Measurements from ENCODE around the gene KRTAP5-7.
"Not testable (repeated sequence)": the region's sequence is repeated elsewhere in the genome, so short reads cannot be mapped to it uniquely, and the experiment has no call there.

KRTAP5-7 gene

DNA sequence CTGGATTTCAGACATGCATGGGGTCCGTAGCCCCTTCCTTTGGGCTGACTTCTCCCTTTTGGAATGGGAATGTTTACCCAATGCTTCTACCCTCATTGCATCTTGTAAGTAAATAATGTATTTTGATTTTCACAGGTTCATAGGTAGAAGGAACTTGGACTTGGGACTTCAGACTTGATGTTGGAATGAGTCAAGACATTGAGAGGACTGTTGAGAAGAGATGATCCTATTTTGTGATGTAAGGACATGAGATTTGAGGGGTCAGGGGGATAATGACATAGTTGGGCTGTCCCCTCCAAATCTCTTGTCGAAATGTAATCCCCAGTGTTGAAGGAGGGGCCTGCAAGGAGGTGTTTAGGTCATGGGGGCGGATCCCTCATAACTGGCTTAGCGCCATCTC, 37.4 kb downstream of the KRTAP5-7 start:
- no peak for DNase-seq

DNA sequence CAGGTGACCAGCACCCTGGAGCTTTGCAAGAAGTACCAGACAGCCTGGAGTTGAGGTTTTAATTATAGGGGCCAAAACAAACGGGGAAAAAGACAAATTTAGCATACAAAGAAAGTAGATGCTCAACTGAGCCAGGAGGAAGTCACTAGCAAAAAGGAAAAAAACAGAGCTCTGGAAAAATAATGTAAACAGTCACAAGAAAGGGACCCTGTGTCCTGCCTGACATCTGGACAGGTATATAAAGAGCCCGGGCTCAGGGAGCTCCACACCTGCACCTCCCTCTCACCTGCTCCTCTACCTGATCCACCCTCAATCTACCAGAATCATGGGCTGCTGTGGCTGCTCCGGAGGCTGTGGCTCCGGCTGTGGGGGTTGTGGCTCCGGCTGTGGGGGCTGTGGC, 38.2 kb downstream of the KRTAP5-7 start, which contains the start of gene KRTAP5-10:
Gene KRTAP5-10 (plus strand): TSS at position 301 of the 400 bp plus-strand sequence. CDS start 25 bp downstream, at position 326.
- no peak for DNase-seq

DNA sequence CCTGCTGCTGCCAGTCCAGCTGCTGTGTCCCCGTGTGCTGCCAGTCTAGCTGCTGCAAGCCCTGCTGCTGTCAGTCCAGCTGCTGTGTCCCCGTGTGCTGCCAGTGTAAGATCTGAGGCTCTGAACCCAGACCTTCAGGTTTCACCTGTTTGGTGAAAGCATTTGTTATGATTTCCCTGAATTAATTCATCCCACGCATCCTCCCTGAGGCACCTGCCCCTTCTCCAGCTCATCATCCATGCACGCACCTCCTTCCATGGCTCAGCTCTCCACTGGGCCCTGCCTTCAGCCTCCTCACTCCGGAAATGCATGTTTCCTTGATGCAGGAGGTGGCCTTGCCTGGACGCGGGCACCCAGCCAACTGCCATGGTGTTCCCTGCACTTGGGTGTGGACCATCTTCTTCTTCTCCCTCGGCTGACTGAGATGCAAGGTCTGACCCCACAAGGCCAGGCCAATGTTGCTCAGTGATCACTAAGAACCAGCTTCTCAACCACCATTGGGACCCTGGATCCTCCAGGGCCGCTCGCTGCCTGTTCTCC, 39.1 kb downstream of the KRTAP5-7 start:
- DNase-seq = no peak

DNA sequence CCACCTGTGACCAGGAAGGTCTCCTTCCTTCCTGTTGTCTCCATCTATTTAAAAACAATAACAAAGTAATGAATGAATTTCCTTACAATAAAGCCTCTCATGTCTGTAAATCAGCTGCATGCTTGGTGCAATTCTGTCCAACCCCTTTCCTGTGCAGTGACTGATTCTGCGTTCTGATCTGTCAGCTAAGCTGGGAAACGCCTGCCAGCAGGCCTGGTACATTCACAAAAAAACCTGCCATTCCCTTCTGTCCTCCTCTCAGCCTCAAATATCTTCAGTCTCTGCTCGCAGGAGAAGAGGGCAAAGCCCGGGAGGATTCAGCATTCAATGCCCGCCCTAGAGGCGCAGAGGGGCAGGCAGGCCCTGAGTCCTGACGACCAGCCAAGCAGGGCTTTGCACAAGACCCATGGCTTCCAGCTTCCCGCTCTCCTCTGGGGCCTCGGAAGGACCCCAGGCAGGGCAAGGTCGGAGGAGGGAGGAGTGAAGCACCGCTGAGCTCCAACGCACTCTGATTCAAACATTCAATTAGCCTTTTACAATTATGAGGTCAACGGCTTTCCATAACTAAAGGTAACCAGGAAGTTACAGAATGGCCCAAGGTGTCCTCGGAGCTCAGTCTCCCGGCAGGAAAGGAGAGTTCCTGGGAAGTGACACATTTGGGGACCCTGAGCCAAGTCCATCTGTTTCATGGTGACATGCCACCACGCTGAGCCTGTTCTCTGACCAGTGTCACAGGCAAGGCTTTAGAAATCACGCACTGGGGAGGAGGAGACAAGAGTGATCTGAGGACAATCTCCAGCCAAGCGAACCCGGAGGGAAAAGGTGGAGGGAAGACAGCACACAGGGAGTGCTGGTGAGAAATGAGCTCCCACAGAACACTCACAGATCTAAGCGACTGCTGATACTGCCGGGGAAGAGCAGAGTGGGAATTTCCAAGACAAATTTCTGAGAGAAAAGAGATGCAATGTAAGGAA, 39.8 kb downstream of the KRTAP5-7 start:
- DNase-seq = not testable (repeated sequence)

DNA sequence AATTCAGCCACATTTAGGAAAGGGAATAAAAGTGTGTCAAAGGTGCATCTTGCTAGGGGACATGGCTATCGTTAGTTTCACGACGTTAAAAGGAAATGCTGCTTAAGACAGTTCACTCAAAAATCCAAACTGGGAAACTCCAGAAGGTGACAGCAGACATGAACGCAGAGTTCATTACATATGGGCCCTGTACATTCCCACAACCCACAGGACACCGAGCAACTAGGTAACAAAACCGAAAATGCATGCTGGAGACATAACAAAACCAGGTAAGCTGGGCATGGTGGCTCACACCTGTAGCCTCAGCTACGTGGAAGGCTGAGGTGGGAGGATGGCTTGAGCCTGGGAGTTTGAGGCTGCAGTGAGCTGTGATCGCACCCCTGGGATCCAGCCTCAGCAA, 40.6 kb downstream of the KRTAP5-7 start:
- DNase-seq = not testable (repeated sequence)

DNA sequence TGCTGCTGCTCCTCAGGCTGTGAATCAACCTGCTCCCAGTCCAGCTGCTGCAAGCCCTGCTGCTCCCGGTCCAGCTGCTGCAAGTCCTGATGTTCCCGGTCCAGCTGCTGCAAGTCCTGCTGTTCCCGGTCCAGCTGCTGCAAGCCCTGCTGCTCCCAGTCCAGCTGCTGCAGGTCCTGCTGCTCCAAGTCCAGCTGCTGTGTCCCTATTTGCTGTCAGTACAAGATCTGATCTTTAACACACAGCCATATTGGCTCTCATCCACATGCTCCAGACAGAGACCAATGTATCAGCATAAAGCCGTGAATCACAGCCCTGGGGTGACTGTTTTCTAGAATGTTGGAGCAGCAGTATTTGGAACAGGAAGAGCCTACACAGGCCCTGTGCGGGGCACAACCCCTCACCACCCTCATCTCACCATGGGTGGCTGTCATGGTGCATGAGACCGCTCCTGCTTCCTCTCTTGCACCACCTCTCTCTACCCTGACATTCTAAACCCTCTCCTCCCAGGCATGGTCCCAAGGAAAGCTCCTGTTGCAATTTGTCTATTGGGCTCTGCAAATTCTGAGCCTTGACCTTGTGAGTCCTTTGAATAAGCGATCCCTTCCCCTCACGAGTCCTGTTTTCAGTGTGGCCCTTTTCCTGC, 41.8 kb downstream of the KRTAP5-7 start:
- no peak for DNase-seq

DNA sequence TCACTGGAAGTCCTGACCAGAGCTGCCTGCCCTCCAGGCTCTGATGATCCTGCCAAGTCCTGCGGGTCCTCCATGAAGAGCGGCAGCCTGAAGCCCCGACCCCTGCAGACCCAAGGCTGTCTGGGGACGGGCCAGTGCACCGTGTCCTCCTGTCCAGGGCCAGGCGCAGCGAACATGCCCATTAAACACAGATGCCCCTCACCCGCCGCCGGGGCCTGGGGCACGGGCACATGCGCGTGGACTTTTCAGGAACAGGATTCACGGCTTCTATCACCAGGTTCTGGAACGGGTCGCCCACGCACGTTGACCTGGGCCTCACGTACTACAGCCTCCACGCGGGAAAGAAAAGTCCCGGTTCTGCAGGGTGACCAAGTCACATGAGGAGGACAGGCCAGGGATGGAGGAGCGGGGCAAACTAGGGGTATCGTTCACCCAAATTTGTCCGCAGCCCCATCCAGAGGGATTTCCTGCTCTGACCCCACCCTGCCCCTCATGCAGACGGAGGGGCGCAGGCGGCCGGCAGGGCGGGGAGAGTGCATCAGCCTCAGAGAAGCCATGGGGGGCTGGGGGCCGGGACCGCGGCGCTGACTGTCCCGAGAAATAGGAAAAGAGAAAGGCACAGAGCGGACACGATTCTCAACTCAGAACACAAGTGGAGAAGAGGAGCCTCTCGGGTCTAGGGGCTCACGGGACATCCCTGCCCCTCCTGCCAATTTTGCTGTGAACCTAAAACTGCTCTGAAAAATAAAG, 44.2 kb downstream of the KRTAP5-7 start:
- not testable (repeated sequence) for DNase-seq

DNA sequence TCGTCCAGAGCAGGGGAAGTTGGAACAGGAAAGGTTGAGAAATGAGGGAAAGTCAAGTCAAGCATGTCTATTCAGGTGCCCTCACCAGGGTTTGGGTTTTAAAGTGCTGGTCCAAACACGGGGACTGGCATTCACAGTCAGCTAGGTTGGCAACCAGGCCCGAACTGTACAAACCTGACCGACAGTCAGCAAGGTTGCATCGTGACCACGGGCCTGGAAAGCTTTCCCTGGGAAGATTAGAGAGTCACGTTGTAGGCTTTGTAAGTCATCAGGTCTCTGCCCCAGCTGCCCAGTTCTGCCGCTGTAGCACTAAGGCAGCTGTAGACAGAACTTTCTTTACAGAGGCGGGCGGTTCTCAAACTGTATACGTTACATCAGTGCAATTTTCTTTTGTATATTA, 45.7 kb downstream of the KRTAP5-7 start:
- DNase-seq = no peak

DNA sequence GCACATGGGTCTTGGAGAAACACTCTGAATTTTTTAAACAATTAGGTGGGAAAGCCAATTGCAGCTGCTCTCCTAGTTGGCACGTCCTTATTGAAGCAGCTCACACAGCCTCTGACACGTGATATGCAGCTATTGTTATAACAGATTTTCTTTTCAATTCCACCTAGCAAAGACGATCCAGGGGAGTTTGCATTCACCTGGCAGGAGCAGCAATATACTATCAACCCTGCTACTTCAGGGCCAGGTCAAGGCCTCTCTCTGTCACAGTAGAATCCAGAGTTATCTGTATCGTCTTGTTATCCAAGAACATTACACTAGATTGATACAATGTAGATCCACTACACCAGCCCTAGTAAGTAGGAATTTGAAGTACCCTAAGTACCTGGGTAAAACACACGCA, 47.4 kb downstream of the KRTAP5-7 start:
- no peak for DNase-seq

DNA sequence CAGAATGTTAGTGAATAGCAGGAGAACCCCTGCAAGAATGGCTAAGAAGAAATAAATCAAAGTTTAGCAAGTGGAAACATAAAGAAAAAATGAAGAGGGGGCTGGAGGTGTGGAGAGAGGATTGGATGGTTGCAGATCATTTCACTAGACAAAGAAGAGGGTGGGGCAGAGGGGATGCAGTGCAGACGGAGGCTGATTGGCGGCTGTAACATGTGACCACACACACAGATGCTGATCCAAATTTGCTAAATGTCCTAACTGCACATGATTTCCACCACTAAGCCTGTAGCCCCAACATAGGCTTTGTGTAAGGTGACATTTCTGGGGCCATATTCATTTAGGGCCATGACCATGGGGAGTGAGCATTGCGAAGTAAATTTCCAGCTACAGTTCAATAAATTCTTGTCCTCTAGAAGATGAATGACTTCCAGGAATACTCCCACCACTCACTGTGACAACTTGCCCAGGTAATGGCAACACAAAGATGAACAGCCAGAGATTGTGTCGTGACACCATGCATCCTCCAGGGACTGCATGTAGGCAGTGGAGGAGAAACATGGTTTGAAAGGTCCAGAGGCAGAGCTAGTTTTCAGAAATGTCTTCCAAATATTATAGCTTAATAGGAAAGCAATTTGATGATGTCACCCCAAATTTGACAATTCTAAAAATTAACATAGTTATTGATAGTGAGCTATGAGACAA, 48.8 kb downstream of the KRTAP5-7 start:
- no peak for DNase-seq

DNA sequence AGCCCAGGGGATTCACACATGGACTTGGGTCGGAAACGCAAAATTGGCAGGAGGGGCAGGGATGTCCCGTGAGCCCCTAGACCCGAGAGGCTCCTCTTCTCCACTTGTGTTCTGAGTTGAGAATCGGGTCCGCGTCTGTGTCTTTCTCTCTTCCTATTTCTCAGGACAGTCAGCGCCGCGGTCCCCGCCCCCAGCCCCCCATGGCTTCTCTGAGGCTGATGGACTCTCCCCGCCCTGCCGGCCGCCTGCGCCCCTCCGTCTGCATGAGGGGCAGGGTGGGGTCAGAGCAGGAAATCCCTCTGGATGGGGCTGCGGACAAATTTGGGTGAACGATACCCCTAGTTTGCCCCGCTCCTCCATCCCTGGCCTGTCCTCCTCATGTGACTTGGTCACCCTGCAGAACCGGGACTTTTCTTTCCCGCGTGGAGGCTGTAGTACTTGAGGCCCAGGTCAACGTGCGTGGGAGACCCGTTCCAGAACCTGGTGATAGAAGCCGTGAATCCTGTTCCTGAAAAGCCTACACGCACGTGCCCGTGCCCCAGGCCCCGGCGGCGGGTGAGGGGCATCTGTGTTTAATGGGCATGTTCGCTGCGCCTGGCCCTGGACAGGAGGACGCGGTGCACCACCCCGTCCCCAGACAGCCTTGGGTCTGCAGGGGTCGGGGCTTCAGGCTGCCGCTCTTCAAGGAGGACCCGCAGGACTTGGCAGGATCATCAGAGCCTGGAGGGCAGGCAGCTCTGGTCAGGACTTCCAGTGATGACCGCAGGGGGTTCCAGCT, 49.8 kb downstream of the KRTAP5-7 start:
- DNase-seq = not testable (repeated sequence)

DNA sequence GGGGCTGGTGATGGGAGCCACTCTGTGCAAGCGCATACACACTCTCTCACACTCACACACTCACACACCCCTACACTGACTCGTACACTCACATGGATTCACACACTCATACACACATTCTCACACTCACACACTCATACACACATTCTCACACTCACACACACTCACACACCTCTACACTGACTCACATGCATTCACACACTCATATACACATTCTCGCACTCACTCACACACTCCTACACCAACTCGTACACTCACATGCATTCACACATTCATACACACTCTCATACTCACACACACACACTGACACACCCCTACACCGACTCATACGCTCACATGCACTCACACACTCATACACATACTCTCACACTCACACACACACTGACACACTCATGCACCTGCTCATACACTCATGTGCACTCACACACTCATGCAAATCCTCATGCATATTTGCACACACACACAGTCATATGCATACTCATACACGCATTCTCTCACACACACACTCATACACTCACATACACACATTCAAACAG, 50.5 kb downstream of the KRTAP5-7 start:
- no peak for DNase-seq
